ENCODE data around the gene RPL19.

DNA sequence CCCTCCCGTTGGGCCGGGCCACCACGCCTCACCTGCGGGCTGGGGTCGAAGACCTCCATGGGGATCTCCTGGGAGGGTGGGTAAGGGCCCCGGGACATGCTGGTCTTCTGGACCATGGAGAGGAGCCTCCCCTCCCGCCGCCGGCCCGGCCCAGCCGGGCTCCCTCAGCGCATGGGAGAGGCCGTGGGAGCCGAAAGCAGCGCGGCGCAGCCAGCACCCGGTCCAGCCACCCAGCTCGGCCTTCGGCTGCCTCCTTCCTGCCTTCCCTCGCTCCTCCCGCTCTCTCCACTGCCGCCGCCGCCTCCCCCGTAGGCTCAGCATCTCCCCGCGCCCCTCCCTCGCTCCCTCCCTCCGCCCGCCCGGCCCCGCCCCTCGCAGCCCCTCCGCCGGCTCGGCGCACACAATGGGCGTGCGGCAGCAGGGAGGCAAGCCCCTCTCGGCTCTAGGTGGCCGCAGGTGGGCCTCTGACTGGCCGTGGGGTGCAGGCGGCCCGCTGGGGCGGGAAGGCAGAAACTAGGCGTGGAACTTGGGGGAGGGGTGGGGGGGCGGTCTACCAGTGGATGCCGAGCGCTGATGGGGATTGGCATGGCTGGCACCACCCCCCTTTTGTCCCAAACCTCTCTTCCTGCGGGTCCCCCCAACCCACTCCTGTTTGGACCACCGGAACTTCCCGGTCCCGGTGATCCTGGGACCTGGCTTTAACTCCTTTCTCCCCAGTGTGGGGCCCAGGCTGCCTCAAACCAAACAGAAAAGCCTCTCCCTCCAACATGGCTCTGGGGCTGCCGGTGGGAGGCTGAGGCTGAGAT is 2.5 kb upstream of the RPL19 start, which contains the start of gene CACNB1:
- TF ChIP-seq, protein P1, sequence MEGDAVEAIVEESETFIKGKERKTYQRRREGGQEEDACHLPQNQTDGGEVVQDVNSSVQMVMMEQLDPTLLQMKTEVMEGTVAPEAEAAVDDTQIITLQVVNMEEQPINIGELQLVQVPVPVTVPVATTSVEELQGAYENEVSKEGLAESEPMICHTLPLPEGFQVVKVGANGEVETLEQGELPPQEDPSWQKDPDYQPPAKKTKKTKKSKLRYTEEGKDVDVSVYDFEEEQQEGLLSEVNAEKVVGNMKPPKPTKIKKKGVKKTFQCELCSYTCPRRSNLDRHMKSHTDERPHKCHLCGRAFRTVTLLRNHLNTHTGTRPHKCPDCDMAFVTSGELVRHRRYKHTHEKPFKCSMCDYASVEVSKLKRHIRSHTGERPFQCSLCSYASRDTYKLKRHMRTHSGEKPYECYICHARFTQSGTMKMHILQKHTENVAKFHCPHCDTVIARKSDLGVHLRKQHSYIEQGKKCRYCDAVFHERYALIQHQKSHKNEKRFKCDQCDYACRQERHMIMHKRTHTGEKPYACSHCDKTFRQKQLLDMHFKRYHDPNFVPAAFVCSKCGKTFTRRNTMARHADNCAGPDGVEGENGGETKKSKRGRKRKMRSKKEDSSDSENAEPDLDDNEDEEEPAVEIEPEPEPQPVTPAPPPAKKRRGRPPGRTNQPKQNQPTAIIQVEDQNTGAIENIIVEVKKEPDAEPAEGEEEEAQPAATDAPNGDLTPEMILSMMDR (conservative IDR thresholded peaks at IDR 0.05; ENCODE audit: low read length): no peak
- TF ChIP-seq EZH2phosphoT487 (IDR thresholded peaks at IDR 0.05; ENCODE audit: borderline replicate concordance, low read depth, low read length): no peak
